Testis (tissue), 2 donors: ENCODE measurements around the gene L3MBTL4.

Experiments
- CTCF ChIP-seq, 3 experiments: fragments of 450-650 bp in 2 of 3; fragments of 200-600 bp in 1 of 3; sonication (generic) in 1 of 3; IDR thresholded peaks; one replicate each; pipeline ENCODE4 v1.5.1; 2016 to 2019; ENCODE audit warnings: antibody characterized with exemption in 3 of 3, mild to moderate bottlenecking in 2 of 3, moderate library complexity in 1 of 3
- POLR2A ChIP-seq: fragments of 450-650 bp; IDR thresholded peaks from one replicate; pipeline ENCODE4 v1.6.1; 2017; ENCODE audit warnings: antibody characterized with exemption, mild to moderate bottlenecking, moderate library complexity

DNA sequence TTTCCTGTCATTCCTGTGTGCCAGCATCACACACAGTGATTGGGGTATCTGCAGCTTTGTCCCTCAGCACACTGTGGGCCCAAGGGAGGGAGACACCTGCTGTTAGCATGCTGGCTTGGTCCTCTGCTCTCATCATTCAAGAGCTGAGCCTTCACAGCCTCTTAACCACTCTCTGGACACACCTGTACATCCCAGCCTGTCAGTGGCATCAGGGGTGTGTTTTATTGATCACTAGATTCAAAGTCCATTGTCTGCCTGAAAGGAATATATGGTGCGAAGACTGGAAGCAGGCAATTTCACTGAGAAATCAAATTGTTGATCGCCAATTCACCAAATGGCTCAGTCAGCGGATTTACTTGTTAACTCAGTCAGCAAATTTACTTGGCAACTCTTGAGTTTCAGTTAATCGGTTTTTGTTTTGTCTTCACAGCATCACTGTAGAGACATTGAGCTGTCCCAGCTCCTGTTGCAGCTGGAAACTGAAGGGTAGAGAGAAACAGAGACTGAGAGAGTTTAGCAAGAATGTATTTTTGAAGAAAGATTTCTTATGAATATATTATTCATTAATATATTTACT lies 463.1 kb downstream of the L3MBTL4 start:
- TF ChIP-seq CTCF (IDR thresholded peaks at IDR 0.05) (no peak), POLR2A (no peak)
